OCI-LY3 (cell line): ENCODE results near the gene PCSK5.

Source experiments
- H2AFZ ChIP-seq: fragments of 200-600, 300-600 bp; shearing (Covaris generic); 2 replicates; pipeline ENCODE4 v1.6.0; 2014; ENCODE audit warnings: antibody characterized with exemption, low read depth, low read length
- H3K27ac ChIP-seq: fragments of 200-600, 300-600 bp; sonication (generic); 2 replicates; pipeline ENCODE4 v1.5.1; 2014; ENCODE audit warnings: mild to moderate bottlenecking, low read length, moderate library complexity, mixed read lengths
- H3K27me3 ChIP-seq: fragments of 200-600, 300-600 bp; sonication (generic); 2 replicates; pipeline ENCODE4 v1.6.1; 2014; ENCODE audit warnings: low read depth, low read length, mixed read lengths
- H3K36me3 ChIP-seq: fragments of 200-600, 300-600 bp; sonication (generic); replicated peaks from 2 replicates; pipeline ENCODE3; 2014; ENCODE audit warnings: low read depth, low read length, mixed read lengths
- H3K4me1 ChIP-seq: fragments of 300-600, 200-600 bp; sonication (generic); 2 replicates; pipeline ENCODE4 v1.6.1; 2014; ENCODE audit warnings: low read length, mixed read lengths
- H3K4me2 ChIP-seq: fragments of 200-600, 300-600 bp; sonication (generic); 2 replicates; pipeline ENCODE4 v1.6.1; 2014; ENCODE audit warnings: low read length, mixed read lengths
- H3K4me3 ChIP-seq: fragments of 300-600, 200-600 bp; sonication (generic); 2 replicates; pipeline ENCODE4 v1.5.1; 2014; ENCODE audit warnings: antibody characterized with exemption, mild to moderate bottlenecking, low read length, moderate library complexity
- H3K79me2 ChIP-seq: fragments of 300-600, 200-600 bp; shearing (Covaris generic); 2 replicates; pipeline ENCODE4 v1.6.1; 2014; ENCODE audit warnings: mild to moderate bottlenecking, low read length, mixed read lengths
- H3K9ac ChIP-seq: fragments of 300-600, 200-600 bp; shearing (Covaris generic); 2 replicates; pipeline ENCODE4 v1.6.0; 2014; ENCODE audit warnings: mild to moderate bottlenecking, low read length, moderate library complexity
- H3K9me3 ChIP-seq: fragments of 200-600, 300-600 bp; shearing (Covaris generic); 2 replicates; pipeline ENCODE4 v1.6.1; 2014; ENCODE audit warnings: low read length, mixed read lengths; ENCODE audit not compliant: insufficient read depth
- H4K20me1 ChIP-seq: fragments of 200-600, 300-600 bp; sonication (generic); 2 replicates; pipeline ENCODE4 v1.6.1; 2016; ENCODE audit warnings: low read length, mixed read lengths; ENCODE audit not compliant: insufficient read depth
- EZH2phosphoT487 ChIP-seq: fragments of 200-600 bp; shearing (Covaris generic); IDR thresholded peaks from 2 replicates; pipeline ENCODE4 v1.6.1; 2018; ENCODE audit warnings: antibody characterized with exemption, mixed run types, low read depth
- TF ChIP-seq, protein P1 (sequence below): fragments of 200-600, 300-600 bp; sonication (generic); IDR thresholded peaks from 2 replicates; pipeline ENCODE4 v1.5.1; 2014; ENCODE audit warnings: antibody characterized with exemption, low read length, low read depth

PCSK5 gene

DNA sequence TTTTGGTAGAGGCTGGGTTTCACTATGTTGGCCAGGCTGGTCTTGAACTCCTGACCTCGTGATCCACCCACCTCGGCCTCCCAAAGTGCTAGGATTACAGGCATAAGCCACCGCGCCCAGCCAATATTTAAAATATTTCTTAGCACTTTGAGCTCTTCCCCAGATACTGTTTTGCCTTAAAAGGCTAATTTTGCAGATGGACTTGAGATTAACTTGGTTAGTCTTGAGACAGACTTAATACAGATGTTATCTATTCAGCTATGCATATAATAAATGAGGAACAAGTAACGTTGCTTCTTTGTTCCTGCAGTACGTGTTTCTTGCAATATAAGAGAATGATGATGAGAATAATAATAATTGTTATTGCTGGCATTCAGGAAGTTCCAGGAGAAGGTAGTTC is 56.3 kb downstream of the PCSK5 start:
- Histone ChIP-seq H3K27me3 (no peaks in the 10 kb centered on the region), H3K9ac (no peak overlapping the region), H3K9me3 (no peaks in the 10 kb centered on the region), H3K79me2 (no peaks in the 10 kb centered on the region), H2AFZ (no peak overlapping the region), H3K27ac (no peak overlapping the region), H3K4me2 (no peak overlapping the region), H3K4me3 (no peak overlapping the region), H4K20me1 (no peaks in the 10 kb centered on the region), H3K4me1 (no peaks in the 10 kb centered on the region), H3K36me3 (no peaks in the 10 kb centered on the region)
- no peak for TF ChIP-seq EZH2phosphoT487
- TF ChIP-seq, protein P1, sequence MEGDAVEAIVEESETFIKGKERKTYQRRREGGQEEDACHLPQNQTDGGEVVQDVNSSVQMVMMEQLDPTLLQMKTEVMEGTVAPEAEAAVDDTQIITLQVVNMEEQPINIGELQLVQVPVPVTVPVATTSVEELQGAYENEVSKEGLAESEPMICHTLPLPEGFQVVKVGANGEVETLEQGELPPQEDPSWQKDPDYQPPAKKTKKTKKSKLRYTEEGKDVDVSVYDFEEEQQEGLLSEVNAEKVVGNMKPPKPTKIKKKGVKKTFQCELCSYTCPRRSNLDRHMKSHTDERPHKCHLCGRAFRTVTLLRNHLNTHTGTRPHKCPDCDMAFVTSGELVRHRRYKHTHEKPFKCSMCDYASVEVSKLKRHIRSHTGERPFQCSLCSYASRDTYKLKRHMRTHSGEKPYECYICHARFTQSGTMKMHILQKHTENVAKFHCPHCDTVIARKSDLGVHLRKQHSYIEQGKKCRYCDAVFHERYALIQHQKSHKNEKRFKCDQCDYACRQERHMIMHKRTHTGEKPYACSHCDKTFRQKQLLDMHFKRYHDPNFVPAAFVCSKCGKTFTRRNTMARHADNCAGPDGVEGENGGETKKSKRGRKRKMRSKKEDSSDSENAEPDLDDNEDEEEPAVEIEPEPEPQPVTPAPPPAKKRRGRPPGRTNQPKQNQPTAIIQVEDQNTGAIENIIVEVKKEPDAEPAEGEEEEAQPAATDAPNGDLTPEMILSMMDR: no peak

DNA sequence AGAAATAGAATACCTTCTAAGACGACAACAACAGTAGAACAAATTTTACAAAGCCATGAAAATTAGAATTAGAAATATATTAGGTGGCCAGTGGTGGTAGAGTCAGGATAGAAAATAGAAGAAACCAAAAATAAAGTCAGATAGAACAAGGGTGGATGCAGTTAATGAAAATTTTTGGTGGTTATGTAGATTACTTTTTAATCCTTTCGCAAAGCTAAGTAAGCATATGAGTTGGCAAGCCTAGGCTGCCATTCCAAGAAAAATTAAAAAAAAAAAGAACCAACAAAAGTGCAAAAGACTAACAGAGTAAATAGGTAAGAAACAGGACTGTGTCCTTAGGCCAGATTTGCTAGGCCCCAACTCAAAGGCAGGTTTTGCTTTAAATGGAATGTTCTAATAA is 56.8 kb downstream of the PCSK5 start:
- Histone ChIP-seq H3K27ac (no peak overlapping the region), H3K4me2 (no peak overlapping the region), H4K20me1 (no peaks in the 10 kb centered on the region), H2AFZ (no peak overlapping the region), H3K9ac (no peak overlapping the region), H3K9me3 (no peaks in the 10 kb centered on the region), H3K4me1 (no peaks in the 10 kb centered on the region), H3K27me3 (no peaks in the 10 kb centered on the region), H3K36me3 (no peaks in the 10 kb centered on the region), H3K79me2 (no peaks in the 10 kb centered on the region), H3K4me3 (no peak overlapping the region)
- no peak for TF ChIP-seq EZH2phosphoT487
- TF ChIP-seq, protein P1: no peak

DNA sequence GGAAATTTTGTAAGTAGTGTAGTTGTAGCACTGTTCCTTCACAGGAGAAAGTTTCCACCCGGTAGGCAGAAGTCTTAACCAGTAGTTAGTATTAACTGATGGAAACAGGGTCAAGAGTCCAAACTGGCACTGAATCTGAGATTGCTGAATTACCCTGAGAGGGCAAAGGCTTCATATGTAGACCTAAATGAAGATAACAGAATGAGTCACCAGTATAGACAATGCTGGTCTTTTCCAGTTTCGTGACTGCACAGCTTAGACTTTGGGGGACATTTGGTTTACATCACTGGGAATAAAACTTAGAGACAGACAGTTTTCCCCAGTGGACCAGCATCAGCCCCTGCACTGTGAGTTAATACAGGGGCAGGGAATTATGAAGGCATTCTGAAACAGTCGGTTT is 60.5 kb downstream of the PCSK5 start:
- H3K36me3 ChIP-seq: no peaks in the 10 kb centered on the region
- H2AFZ ChIP-seq: no peak overlapping the region
- TF ChIP-seq, protein P1: no peak
- no peak for TF ChIP-seq EZH2phosphoT487
- no peaks in the 10 kb centered on the region for H3K9me3 ChIP-seq
- H3K27me3 ChIP-seq: no peaks in the 10 kb centered on the region
- no peak overlapping the region for H3K4me3 ChIP-seq
- no peak overlapping the region for H3K4me2 ChIP-seq
- H3K9ac ChIP-seq: no peak overlapping the region
- H3K27ac ChIP-seq: no peak overlapping the region
- no peaks in the 10 kb centered on the region for H3K4me1 ChIP-seq
- no peaks in the 10 kb centered on the region for H3K79me2 ChIP-seq
- H4K20me1 ChIP-seq: no peaks in the 10 kb centered on the region

DNA sequence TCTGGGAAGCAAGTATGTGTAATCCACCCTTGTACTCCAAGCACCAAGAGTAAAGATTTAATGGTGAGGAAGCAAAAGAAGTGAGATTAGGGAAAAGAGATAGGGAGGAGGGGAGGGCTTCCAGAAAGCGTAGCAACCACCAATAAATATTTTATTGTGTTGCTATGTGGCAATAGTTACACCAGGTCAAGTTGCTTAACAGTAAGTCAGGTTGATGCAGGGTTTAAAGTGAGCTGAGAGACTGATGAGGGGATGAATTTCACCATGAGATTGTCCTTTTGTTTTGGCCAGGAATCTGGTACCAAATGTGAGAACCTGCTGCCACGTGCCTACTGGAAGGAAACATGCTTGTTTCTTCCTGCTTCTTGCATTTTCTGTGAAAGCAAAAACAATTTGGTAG is 62.7 kb downstream of the PCSK5 start:
- no peak overlapping the region for H3K4me3 ChIP-seq
- H3K79me2 ChIP-seq: no peaks in the 10 kb centered on the region
- TF ChIP-seq EZH2phosphoT487: no peak
- TF ChIP-seq, protein P1: no peak
- H3K27me3 ChIP-seq: peaks cover 2% of the 10 kb centered on the region; the same call in 1 of the 2 replicates
- H3K4me1 ChIP-seq: no peaks in the 10 kb centered on the region
- no peak overlapping the region for H3K4me2 ChIP-seq
- H3K27ac ChIP-seq: no peak overlapping the region
- H3K9me3 ChIP-seq: no peaks in the 10 kb centered on the region
- H2AFZ ChIP-seq: no peak overlapping the region
- H4K20me1 ChIP-seq: no peaks in the 10 kb centered on the region
- H3K36me3 ChIP-seq: no peaks in the 10 kb centered on the region
- no peak overlapping the region for H3K9ac ChIP-seq
